ENCODE data around the gene CCDC7.

DNA sequence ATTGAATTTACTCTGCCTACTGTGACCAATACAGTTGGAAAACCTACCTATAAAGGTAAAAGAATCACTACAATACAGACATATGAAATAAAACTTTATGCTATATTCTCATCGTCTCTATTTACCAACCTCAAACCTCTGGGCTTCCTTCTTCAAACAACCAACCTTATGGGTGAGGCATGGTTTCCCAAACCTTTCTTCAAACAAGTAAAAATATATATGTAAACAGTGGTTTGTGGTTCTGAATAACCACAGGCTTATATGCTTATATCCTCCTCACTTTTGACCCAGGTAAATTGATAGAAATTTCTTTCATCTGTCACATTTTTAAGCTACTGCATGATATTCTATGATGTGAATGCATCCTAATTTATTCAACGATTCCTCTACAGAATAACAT lies 408.5 kb downstream of the CCDC7 start:
- TF ChIP-seq, protein P1, sequence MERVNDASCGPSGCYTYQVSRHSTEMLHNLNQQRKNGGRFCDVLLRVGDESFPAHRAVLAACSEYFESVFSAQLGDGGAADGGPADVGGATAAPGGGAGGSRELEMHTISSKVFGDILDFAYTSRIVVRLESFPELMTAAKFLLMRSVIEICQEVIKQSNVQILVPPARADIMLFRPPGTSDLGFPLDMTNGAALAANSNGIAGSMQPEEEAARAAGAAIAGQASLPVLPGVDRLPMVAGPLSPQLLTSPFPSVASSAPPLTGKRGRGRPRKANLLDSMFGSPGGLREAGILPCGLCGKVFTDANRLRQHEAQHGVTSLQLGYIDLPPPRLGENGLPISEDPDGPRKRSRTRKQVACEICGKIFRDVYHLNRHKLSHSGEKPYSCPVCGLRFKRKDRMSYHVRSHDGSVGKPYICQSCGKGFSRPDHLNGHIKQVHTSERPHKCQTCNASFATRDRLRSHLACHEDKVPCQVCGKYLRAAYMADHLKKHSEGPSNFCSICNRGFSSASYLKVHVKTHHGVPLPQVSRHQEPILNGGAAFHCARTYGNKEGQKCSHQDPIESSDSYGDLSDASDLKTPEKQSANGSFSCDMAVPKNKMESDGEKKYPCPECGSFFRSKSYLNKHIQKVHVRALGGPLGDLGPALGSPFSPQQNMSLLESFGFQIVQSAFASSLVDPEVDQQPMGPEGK (CRISPR knock-in tag; IDR thresholded peaks at IDR 0.05; ENCODE audit: borderline replicate concordance): no peak
- TF ChIP-seq ZNF70 (CRISPR knock-in tag; IDR thresholded peaks at IDR 0.05) (no peak), TCF4 (CRISPR knock-in tag; IDR thresholded peaks at IDR 0.05; ENCODE audit: borderline replicate concordance) (no peak), RARB (CRISPR knock-in tag; IDR thresholded peaks at IDR 0.05) (no peak), OSR1 (CRISPR knock-in tag; IDR thresholded peaks at IDR 0.05) (no peak)
- TF ChIP-seq, protein P2, sequence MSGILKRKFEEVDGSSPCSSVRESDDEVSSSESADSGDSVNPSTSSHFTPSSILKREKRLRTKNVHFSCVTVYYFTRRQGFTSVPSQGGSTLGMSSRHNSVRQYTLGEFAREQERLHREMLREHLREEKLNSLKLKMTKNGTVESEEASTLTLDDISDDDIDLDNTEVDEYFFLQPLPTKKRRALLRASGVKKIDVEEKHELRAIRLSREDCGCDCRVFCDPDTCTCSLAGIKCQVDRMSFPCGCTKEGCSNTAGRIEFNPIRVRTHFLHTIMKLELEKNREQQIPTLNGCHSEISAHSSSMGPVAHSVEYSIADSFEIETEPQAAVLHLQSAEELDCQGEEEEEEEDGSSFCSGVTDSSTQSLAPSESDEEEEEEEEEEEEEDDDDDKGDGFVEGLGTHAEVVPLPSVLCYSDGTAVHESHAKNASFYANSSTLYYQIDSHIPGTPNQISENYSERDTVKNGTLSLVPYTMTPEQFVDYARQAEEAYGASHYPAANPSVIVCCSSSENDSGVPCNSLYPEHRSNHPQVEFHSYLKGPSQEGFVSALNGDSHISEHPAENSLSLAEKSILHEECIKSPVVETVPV (CRISPR knock-in tag; IDR thresholded peaks at IDR 0.05): no peak
